GM19193 (cell line): ENCODE data around the gene UMOD.

ENCODE experiments used
- POLR2A ChIP-seq: IDR thresholded peaks from 4 replicates; pipeline ENCODE4 v1.6.1; 2011; ENCODE audit not compliant: insufficient read depth, insufficient read length; ENCODE audit errors: extremely low read depth

Gene UMOD

GRCh38 chr16:20352615-20353014, at the start of gene UMOD:
Gene UMOD, minus strand, starts transcription at chr16:20352715. Its CDS starts 1,978 bp downstream, at chr16:20350737.
- no peak for TF ChIP-seq POLR2A

GRCh38 chr16:20401475-20402016, 49.0 kb upstream of the UMOD start:
- no peak for TF ChIP-seq POLR2A

GRCh38 chr16:20401066-20401465, 48.6 kb upstream of the UMOD start:
- TF ChIP-seq POLR2A: no peak

GRCh38 chr16:20399185-20399584, 46.7 kb upstream of the UMOD start:
- TF ChIP-seq POLR2A: no peak

- TF ChIP-seq POLR2A: no peak
Measured at GRCh38 chr16:20398603-20399002, 46.1 kb upstream of the UMOD start.

- TF ChIP-seq POLR2A: no peak
Measured at GRCh38 chr16:20397468-20398074, 45.1 kb upstream of the UMOD start.

- TF ChIP-seq POLR2A: no peak
Measured at GRCh38 chr16:20396846-20397467, 44.4 kb upstream of the UMOD start.

- TF ChIP-seq POLR2A: no peak
Measured at GRCh38 chr16:20395946-20396345, 43.4 kb upstream of the UMOD start.

GRCh38 chr16:20393801-20394577, 41.5 kb upstream of the UMOD start:
- no peak for TF ChIP-seq POLR2A

GRCh38 chr16:20391045-20391444, 38.5 kb upstream of the UMOD start:
- no peak for TF ChIP-seq POLR2A

- no peak for TF ChIP-seq POLR2A
Measured at GRCh38 chr16:20388854-20389253, 36.3 kb upstream of the UMOD start.

GRCh38 chr16:20387978-20388377, 35.5 kb upstream of the UMOD start:
- no peak for TF ChIP-seq POLR2A

GRCh38 chr16:20385844-20386832, 33.6 kb upstream of the UMOD start:
- TF ChIP-seq POLR2A: no peak
